Measurements from ENCODE around the gene COG8.
"Not testable (repeated sequence)": the region's sequence is repeated elsewhere in the genome, so short reads cannot be mapped to it uniquely, and the experiment has no call there.

The COG8 gene

GRCh38 chr16:69294051-69294450 lies 45.3 kb downstream of the COG8 start:
- H3K9ac ChIP-seq = no peak overlapping the region
- no peaks in the 10 kb centered on the region for H3K27me3 ChIP-seq (ENCODE audit: control insufficient read depth, insufficient read depth, low read length)
- H3K79me2 ChIP-seq = peaks cover 6% of the 10 kb centered on the region
- no peak overlapping the region for H3K4me3 ChIP-seq (ENCODE audit: low read depth, low read length)
- H3K27ac ChIP-seq = no peak overlapping the region
- H3K36me3 ChIP-seq (ENCODE audit: control insufficient read depth, insufficient read depth, low read length) = no peaks in the 10 kb centered on the region
- H3K9me3 ChIP-seq (ENCODE audit: control insufficient read depth, low read length) = no peaks in the 10 kb centered on the region
- no peaks in the 10 kb centered on the region for H3K4me1 ChIP-seq
- no peak for TF ChIP-seq CTCF (IDR thresholded peaks at IDR 0.05)
- no peak overlapping the region for H3K4me2 ChIP-seq (ENCODE audit: low read length)
- no peak overlapping the region for H2AFZ ChIP-seq

GRCh38 chr16:69293401-69293800 lies 46.0 kb downstream of the COG8 start:
- Histone ChIP-seq H3K27ac (no peak overlapping the region), H3K4me2 (ENCODE audit: low read length) (no peak overlapping the region), H3K9me3 (ENCODE audit: control insufficient read depth, low read length) (no peaks in the 10 kb centered on the region), H3K4me3 (ENCODE audit: low read depth, low read length) (no peak overlapping the region), H3K4me1 (no peaks in the 10 kb centered on the region), H3K79me2 (peaks cover 9% of the 10 kb centered on the region), H3K36me3 (ENCODE audit: control insufficient read depth, insufficient read depth, low read length) (no peaks in the 10 kb centered on the region), H3K9ac (no peak overlapping the region), H3K27me3 (ENCODE audit: control insufficient read depth, insufficient read depth, low read length) (no peaks in the 10 kb centered on the region), H2AFZ (no peak overlapping the region)
- no peak for TF ChIP-seq CTCF (IDR thresholded peaks at IDR 0.05)

DNA sequence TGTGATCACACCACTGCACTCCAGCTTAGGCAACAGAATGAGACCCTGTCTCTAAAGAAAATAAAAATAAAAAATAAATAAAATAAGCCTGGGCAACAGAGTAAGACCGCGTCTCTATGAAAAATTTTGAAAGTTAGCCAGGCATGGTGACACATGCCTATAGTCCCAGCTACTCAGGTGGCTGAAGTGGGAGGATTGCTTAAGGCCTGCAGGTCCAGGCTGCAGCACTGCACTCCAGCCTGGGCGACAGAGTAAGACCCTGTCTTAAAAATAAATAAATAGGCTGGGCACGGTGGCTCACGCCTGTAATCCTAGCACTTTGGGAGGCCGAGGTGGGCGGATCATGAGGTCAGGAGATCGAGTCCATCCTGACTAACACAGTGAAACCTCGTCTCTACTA lies 47.7 kb downstream of the COG8 start:
- not testable (repeated sequence) for H3K9ac ChIP-seq; H3K4me1 ChIP-seq; H3K36me3 ChIP-seq (ENCODE audit: control insufficient read depth, insufficient read depth, low read length); H3K27ac ChIP-seq; H2AFZ ChIP-seq; H3K9me3 ChIP-seq (ENCODE audit: control insufficient read depth, low read length); H3K4me2 ChIP-seq (ENCODE audit: low read length); H3K27me3 ChIP-seq (ENCODE audit: control insufficient read depth, insufficient read depth, low read length); H3K4me3 ChIP-seq (ENCODE audit: low read depth, low read length)
- peaks cover 13% of the 10 kb centered on the region for H3K79me2 ChIP-seq

GRCh38 chr16:69286941-69287713 lies 52.2 kb downstream of the COG8 start:
- peaks cover 12% of the 10 kb centered on the region for H3K79me2 ChIP-seq
- H3K4me1 ChIP-seq = no peaks in the 10 kb centered on the region
- H2AFZ ChIP-seq = no peak overlapping the region
- no peaks in the 10 kb centered on the region for H3K27me3 ChIP-seq (ENCODE audit: control insufficient read depth, insufficient read depth, low read length)
- no peak overlapping the region for H3K27ac ChIP-seq
- H3K9ac ChIP-seq = no peak overlapping the region
- TF ChIP-seq CTCF (IDR thresholded peaks at IDR 0.05) = peak; percentile 67
- no peaks in the 10 kb centered on the region for H3K9me3 ChIP-seq (ENCODE audit: control insufficient read depth, low read length)
- H3K4me2 ChIP-seq (ENCODE audit: low read length) = no peak overlapping the region
- H3K36me3 ChIP-seq (ENCODE audit: control insufficient read depth, insufficient read depth, low read length) = no peaks in the 10 kb centered on the region
- H3K4me3 ChIP-seq (ENCODE audit: low read depth, low read length) = no peak overlapping the region

DNA sequence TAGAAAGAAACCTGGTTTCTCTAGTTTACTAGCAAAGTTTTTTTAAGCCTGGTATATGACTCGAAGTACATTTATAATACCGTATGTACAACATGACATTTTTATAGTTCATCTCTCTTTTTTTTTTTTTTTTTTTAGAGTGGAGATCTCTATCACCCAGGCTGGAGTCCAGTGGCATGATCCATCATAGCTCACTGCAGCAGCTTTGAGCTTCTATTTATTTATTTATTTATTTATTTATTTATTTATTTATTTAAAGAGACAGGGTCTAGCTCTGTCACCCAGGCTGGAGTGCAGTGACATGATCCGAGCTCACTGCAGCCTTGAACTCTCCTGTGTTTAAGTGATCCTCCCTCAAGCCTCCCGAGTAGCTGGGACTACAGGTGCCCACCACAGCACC lies 54.1 kb downstream of the COG8 start:
- H3K4me3 ChIP-seq (ENCODE audit: low read depth, low read length) = no peak overlapping the region
- H3K79me2 ChIP-seq = peaks cover 10% of the 10 kb centered on the region
- H3K9ac ChIP-seq = no peak overlapping the region
- no peaks in the 10 kb centered on the region for H3K27me3 ChIP-seq (ENCODE audit: control insufficient read depth, insufficient read depth, low read length)
- no peak overlapping the region for H2AFZ ChIP-seq
- H3K27ac ChIP-seq = no peak overlapping the region
- TF ChIP-seq CTCF (IDR thresholded peaks at IDR 0.05) = no peak
- no peaks in the 10 kb centered on the region for H3K4me1 ChIP-seq
- no peak overlapping the region for H3K4me2 ChIP-seq (ENCODE audit: low read length)
- H3K36me3 ChIP-seq (ENCODE audit: control insufficient read depth, insufficient read depth, low read length) = no peaks in the 10 kb centered on the region
- no peaks in the 10 kb centered on the region for H3K9me3 ChIP-seq (ENCODE audit: control insufficient read depth, low read length)

Measured in parathyroid adenoma (tissue), 2 donors.